ENCODE data around the gene SEC24B. TPM values are rescaled to one million over a fixed set of nuclear protein-coding genes. Genes with fewer than 3 reads are reported as not detected.

The SEC24B gene
- total RNA-seq, 1 donor from 2014 or later, result 34.6 TPM

DNA sequence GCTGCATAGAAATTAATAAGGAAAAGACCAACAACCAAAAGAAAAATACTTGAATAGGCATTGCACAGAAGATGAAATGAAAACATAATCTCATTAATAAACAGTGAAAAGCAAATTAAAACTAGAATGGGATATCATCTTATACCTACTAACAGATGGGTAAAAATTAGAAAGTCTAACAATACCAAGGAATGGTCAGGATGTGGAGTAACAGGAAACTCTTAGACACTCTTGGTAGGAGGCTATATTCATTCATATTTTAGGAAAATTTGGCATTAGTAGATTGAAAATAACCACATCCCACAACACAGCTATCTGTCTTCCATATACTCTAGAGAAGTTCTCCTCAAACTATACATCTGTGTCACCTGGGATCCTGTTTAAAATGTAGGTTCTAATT is 36.3 kb downstream of the SEC24B start:
- Mint-ChIP-seq H3K27me3 (ENCODE audit: unreplicated experiment) (no peaks in the 10 kb centered on the region), H3K4me3 (ENCODE audit: unreplicated experiment) (no peak overlapping the region), H3K9me3 (ENCODE audit: unreplicated experiment) (no peaks in the 10 kb centered on the region), H3K36me3 (ENCODE audit: unreplicated experiment) (peaks cover 19% of the 10 kb centered on the region), H3K4me1 (ENCODE audit: unreplicated experiment) (peaks cover 26% of the 10 kb centered on the region), H3K27ac (ENCODE audit: unreplicated experiment) (no peak overlapping the region)
- TF ChIP-seq, protein P1, sequence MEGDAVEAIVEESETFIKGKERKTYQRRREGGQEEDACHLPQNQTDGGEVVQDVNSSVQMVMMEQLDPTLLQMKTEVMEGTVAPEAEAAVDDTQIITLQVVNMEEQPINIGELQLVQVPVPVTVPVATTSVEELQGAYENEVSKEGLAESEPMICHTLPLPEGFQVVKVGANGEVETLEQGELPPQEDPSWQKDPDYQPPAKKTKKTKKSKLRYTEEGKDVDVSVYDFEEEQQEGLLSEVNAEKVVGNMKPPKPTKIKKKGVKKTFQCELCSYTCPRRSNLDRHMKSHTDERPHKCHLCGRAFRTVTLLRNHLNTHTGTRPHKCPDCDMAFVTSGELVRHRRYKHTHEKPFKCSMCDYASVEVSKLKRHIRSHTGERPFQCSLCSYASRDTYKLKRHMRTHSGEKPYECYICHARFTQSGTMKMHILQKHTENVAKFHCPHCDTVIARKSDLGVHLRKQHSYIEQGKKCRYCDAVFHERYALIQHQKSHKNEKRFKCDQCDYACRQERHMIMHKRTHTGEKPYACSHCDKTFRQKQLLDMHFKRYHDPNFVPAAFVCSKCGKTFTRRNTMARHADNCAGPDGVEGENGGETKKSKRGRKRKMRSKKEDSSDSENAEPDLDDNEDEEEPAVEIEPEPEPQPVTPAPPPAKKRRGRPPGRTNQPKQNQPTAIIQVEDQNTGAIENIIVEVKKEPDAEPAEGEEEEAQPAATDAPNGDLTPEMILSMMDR (IDR thresholded peaks at IDR 0.05), result no peak
- no peak for DNase-seq (ENCODE audit: extremely low spot score, unreplicated experiment)

DNA sequence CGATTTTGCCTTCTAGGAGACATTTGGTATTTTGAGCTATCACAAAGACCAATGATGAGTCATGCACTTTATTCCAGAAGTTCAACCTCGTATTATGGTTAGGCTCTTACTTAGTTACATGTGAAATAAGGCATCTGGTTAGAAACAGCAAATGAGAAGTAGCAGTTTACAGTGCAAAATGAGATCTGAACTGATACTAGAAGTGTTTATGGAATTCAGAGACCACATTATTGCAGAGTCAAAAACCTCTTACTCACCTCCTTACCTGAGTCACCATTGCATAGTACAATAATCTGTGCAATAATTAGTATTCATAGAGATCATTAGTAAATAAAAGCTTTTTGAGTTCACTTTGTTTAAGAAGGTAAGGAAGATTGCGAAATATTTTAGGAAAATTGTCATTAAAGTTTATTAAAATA is 38.7 kb downstream of the SEC24B start:
- no peaks in the 10 kb centered on the region for H3K9me3 Mint-ChIP-seq (ENCODE audit: unreplicated experiment)
- H3K4me1 Mint-ChIP-seq (ENCODE audit: unreplicated experiment), result peaks cover 24% of the 10 kb centered on the region
- H3K4me3 Mint-ChIP-seq (ENCODE audit: unreplicated experiment), result no peak overlapping the region
- peaks cover 23% of the 10 kb centered on the region for H3K36me3 Mint-ChIP-seq (ENCODE audit: unreplicated experiment)
- H3K27ac Mint-ChIP-seq (ENCODE audit: unreplicated experiment), result no peak overlapping the region
- TF ChIP-seq, protein P1 (IDR thresholded peaks at IDR 0.05), result no peak
- DNase-seq (ENCODE audit: extremely low spot score, unreplicated experiment), result no peak
- H3K27me3 Mint-ChIP-seq (ENCODE audit: unreplicated experiment), result no peaks in the 10 kb centered on the region

DNA sequence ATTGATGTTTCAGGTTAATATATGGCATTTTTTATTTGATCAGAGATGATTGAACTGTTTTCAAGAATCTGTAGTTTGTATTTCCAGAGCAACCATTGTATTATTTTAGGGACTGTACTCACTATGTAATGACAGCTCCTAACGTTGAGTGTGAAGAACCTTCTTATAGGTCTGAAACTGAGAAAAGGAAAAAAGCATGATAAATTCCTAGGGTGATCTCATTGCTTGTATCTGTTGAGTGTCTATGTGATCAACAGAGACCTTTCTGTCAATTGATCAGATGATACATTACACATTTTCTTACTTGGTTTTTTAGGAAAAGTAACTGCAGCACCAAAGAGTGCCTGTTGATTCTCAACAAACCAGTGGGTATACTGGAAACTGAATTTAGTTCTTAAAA is 40.2 kb downstream of the SEC24B start:
- Mint-ChIP-seq H3K4me3 (ENCODE audit: unreplicated experiment) (no peak overlapping the region), H3K9me3 (ENCODE audit: unreplicated experiment) (no peaks in the 10 kb centered on the region), H3K27ac (ENCODE audit: unreplicated experiment) (no peak overlapping the region), H3K36me3 (ENCODE audit: unreplicated experiment) (peaks cover 18% of the 10 kb centered on the region), H3K4me1 (ENCODE audit: unreplicated experiment) (peaks cover 29% of the 10 kb centered on the region), H3K27me3 (ENCODE audit: unreplicated experiment) (no peaks in the 10 kb centered on the region)
- DNase-seq (ENCODE audit: extremely low spot score, unreplicated experiment), result no peak
- TF ChIP-seq, protein P1 (IDR thresholded peaks at IDR 0.05), result no peak

DNA sequence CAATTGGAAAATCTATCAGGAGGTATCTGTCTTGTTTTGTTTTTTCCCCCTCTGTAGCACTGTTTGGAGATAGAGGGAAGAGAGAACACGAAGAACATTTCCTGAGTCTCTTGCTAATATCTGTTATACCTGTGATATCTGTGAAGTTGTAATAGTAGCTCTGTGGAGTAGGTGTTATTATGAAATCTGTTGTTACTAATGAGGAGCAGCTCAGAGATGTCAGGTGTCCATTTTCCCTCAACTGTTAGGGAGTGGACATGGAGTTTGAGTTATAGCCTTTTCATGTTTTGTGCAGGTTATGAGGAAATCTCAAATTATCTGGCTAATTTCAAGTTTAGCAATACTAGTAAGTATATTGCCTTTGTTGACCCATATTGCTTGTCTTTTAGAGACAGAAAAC is 52.4 kb downstream of the SEC24B start:
- Mint-ChIP-seq H3K9me3 (ENCODE audit: unreplicated experiment) (no peaks in the 10 kb centered on the region), H3K27me3 (ENCODE audit: unreplicated experiment) (no peaks in the 10 kb centered on the region), H3K36me3 (ENCODE audit: unreplicated experiment) (peaks cover 26% of the 10 kb centered on the region), H3K4me3 (ENCODE audit: unreplicated experiment) (no peak overlapping the region), H3K27ac (ENCODE audit: unreplicated experiment) (no peak overlapping the region), H3K4me1 (ENCODE audit: unreplicated experiment) (peaks cover 8% of the 10 kb centered on the region)
- no peak for DNase-seq (ENCODE audit: extremely low spot score, unreplicated experiment)
- TF ChIP-seq, protein P1 (IDR thresholded peaks at IDR 0.05), result no peak

DNA sequence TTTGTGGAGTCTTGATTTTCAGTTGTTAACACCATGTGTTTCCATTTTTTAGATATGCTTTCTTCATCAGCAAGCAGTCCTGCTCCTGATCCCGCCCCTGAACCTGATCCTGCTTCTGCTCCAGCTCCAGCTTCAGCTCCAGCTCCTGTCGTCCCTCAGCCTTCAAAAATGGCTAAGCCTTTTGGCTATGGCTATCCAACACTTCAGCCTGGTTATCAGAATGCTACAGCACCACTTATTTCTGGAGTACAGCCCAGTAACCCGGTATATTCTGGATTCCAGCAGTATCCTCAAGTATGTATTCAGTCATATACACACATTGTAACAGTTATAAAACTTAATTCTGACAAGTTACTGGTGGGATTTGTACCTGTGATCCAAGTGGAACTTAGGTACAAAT is 60.9 kb downstream of the SEC24B start:
- Mint-ChIP-seq H3K9me3 (ENCODE audit: unreplicated experiment) (no peaks in the 10 kb centered on the region), H3K4me1 (ENCODE audit: unreplicated experiment) (no peaks in the 10 kb centered on the region), H3K36me3 (ENCODE audit: unreplicated experiment) (peaks cover 38% of the 10 kb centered on the region), H3K4me3 (ENCODE audit: unreplicated experiment) (no peak overlapping the region), H3K27ac (ENCODE audit: unreplicated experiment) (no peak overlapping the region), H3K27me3 (ENCODE audit: unreplicated experiment) (no peaks in the 10 kb centered on the region)
- no peak for DNase-seq (ENCODE audit: extremely low spot score, unreplicated experiment)
- TF ChIP-seq, protein P1 (IDR thresholded peaks at IDR 0.05), result no peak

Data from osteocyte (in vitro differentiated cells).